ENCODE results near the gene BCR. TPM values are rescaled to one million over a fixed set of nuclear protein-coding genes. Genes with fewer than 3 reads are reported as not detected.

BCR gene
- total and polyA plus RNA-seq, 2 of the 4 experiments (the other 2 are of a cell fraction) = 28.9 to 44.6 TPM

DNA sequence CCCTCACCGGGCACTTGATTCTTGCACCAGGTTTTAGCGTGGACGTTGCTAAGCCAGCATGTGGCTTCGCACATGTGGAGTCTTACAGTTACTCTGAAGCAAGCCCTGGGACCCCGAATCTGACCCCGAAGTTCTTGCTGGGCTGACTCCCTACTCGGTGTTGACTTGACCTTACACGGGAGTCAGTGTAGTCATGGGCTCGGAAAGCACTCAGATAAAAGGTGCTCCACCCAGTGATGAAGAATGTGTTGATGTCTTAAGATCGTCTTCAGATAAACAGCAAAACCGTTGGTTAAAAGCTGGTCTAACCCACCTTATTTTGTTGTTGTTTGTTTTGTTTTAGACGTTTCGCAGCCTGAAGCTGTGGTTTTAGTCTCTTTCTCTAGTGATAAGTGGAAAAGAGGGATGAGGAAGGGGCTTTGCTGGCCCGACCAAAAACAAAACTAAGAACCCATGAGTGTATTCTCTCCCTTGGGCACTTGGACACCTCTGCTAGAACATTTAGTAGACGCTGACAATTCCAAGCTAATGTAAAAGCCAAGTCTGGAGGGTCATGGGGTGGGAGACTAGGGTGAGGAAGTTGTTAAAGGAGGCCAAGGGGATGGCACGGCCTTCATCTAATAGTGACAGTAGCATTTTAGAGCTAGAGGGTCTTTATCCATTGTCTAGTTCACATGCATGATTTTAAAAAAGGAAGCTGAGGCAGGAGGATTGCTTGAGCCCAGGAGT is 69.9 kb downstream of the BCR start:
- Histone ChIP-seq H4K5ac (ENCODE audit: low read depth, low read length) (no peak overlapping the region), H3K4me1 (ENCODE audit: control insufficient read depth, insufficient read depth, low read length) (peaks cover 10% of the 10 kb centered on the region), H3K56ac (ENCODE audit: extremely low read depth, insufficient read depth, low read length) (no peak overlapping the region), H3K4me3 (ENCODE audit: insufficient read depth, low read depth, low read length) (no peak overlapping the region), H3K14ac (replicated peaks; ENCODE audit: low read depth, low read length) (no peak overlapping the region), H2AK9ac (replicated peaks; ENCODE audit: low read depth, low read length, poor library complexity) (no peak overlapping the region), H4K20me1 (ENCODE audit: insufficient read depth, low read length) (peaks cover 37% of the 10 kb centered on the region), H3K9me3 (ENCODE audit: control insufficient read depth, insufficient read depth, low read length) (no peaks in the 10 kb centered on the region), H4K91ac (ENCODE audit: insufficient read depth, low read depth, low read length) (no peak overlapping the region), H3K36me3 (ENCODE audit: control insufficient read depth, insufficient read depth, low read length) (peaks cover 13% of the 10 kb centered on the region), H2AFZ (replicated peaks; ENCODE audit: low read length, poor library complexity) (no peak overlapping the region), H2BK15ac (ENCODE audit: low read depth, low read length) (no peak overlapping the region), H3K4ac (ENCODE audit: low read depth, low read length) (no peak overlapping the region), H3K9me1 (ENCODE audit: insufficient read depth, low read length) (peaks cover 32% of the 10 kb centered on the region), H4K8ac (ENCODE audit: low read depth in 2 of 2, low read length in 2 of 2) (no peak overlapping the region), H3K27ac (ENCODE audit: insufficient read depth, low read length) (no peak overlapping the region), H2BK20ac (ENCODE audit: low read depth, low read length) (no peak overlapping the region), H3K23ac (ENCODE audit: low read depth, low read length) (no peak overlapping the region), H3K79me1 (ENCODE audit: low read depth in 1 of 2, low read length in 2 of 2) (peaks cover 26 to 75% of the 10 kb centered on the region in 2 experiments), H3K9ac (ENCODE audit: low read depth, low read length) (no peak overlapping the region), H2BK120ac (ENCODE audit: low read depth, low read length) (no peak overlapping the region), H3K4me2 (ENCODE audit: low read depth, low read length) (no peak overlapping the region), H2BK5ac (ENCODE audit: low read depth, low read length, poor library complexity, severe bottlenecking) (no peak overlapping the region), H3K27me3 (ENCODE audit: control insufficient read depth, insufficient read depth, low read length) (no peaks in the 10 kb centered on the region), H3K18ac (ENCODE audit: low read depth, low read length) (no peak overlapping the region), H2AK5ac (ENCODE audit: low read depth, low read length) (no peak overlapping the region)
- no peak for ATAC-seq (ENCODE audit: low read depth)
- in situ Hi-C loops (cut with MboI; ENCODE audit: low sequenced_read_pairs) (no loop called here), dilution Hi-C loops (cut with HindIII; ENCODE audit: low sequenced_read_pairs, unreplicated experiment) (no loop called here), intact Hi-C loops (cut with micrococcal nuclease) (no loop called here)
- POLR2A ChIA-PET (ENCODE audit: unreplicated experiment) = no interaction called here
- BruUV-seq (replicated peaks) = no TSS peak
- TF ChIP-seq RFX5 (IDR thresholded peaks at IDR 0.05; ENCODE audit: low read depth, low read length) = no peak
- TF ChIP-seq MAFK (IDR thresholded peaks at IDR 0.05; ENCODE audit: low read depth, low read length) = no peak
- no peak for TF ChIP-seq SMC3 (IDR thresholded peaks at IDR 0.05; ENCODE audit: low read depth, low read length)
- no peak for TF ChIP-seq POLR2A (IDR thresholded peaks at IDR 0.05; ENCODE audit: low read depth, low read length)
- WGBS, 2 experiments (ENCODE audit: extremely low coverage in 2 of 2, insufficient read length in 1 of 2) = 87% methylated on average over 3 of the region's 16 CpGs; no CpG with 5 or more reads in 1 of the 2 experiments
- no peak for DNase-seq
- CTCF ChIA-PET = interaction anchor here (1.1 kb wide), 1 partner anchor 40 kb away, joined by 3 read pairs; no protein-coding TSS in a partner anchor

Data from IMR-90 (cell line).